ES-I3 (cell line): Measurements from ENCODE around the gene C11orf24.
A peak's percentile ranks its signal among the peaks of the same experiment; 100 is the strongest.
"Not testable (repeated sequence)": the region's sequence is repeated elsewhere in the genome, so short reads cannot be mapped to it uniquely, and the experiment has no call there.

Experiments used
- H3K36me3 ChIP-seq: 2 replicates; pipeline ENCODE4 v1.6.1; 2013; ENCODE audit warnings: mild to moderate bottlenecking, low read length, control low read depth, moderate library complexity; ENCODE audit not compliant: insufficient read depth
- H3K4me1 ChIP-seq: 2 replicates; pipeline ENCODE4 v1.6.1; 2013; ENCODE audit warnings: mild to moderate bottlenecking, control low read depth, low read length; ENCODE audit not compliant: insufficient read depth
- H3K9ac ChIP-seq: 2 replicates; pipeline ENCODE4 v1.6.1; 2013; ENCODE audit warnings: low read depth, mild to moderate bottlenecking, low read length, moderate library complexity
- H3K9me3 ChIP-seq: 2 replicates; pipeline ENCODE4 v1.6.1; 2013; ENCODE audit warnings: mild to moderate bottlenecking, low read length, moderate library complexity; ENCODE audit not compliant: control insufficient read depth, insufficient read depth

The C11orf24 gene

GRCh38 chr11:68293708-68294107 is 21.9 kb upstream of the C11orf24 start:
- H3K4me1 ChIP-seq = no peaks in the 10 kb centered on the region
- H3K9ac ChIP-seq = no peak overlapping the region
- peaks cover 9% of the 10 kb centered on the region; the same call in 1 of the 2 replicates for H3K9me3 ChIP-seq
- no peaks in the 10 kb centered on the region for H3K36me3 ChIP-seq

- Histone ChIP-seq H3K36me3 (no peaks in the 10 kb centered on the region), H3K9ac (no peak overlapping the region), H3K9me3 (peaks cover 10% of the 10 kb centered on the region; the same call in 1 of the 2 replicates), H3K4me1 (no peaks in the 10 kb centered on the region)
Measured at GRCh38 chr11:68289456-68289855, 17.7 kb upstream of the C11orf24 start.

GRCh38 chr11:68287419-68287818 is 15.6 kb upstream of the C11orf24 start:
- no peak overlapping the region for H3K9ac ChIP-seq
- H3K36me3 ChIP-seq = no peaks in the 10 kb centered on the region
- no peaks in the 10 kb centered on the region for H3K4me1 ChIP-seq
- H3K9me3 ChIP-seq = peaks cover 10% of the 10 kb centered on the region

GRCh38 chr11:68284588-68284987 is 12.8 kb upstream of the C11orf24 start:
- H3K9me3 ChIP-seq, H3K4me1 ChIP-seq: not testable (repeated sequence)

GRCh38 chr11:68282861-68283230 is 11.1 kb upstream of the C11orf24 start:
- no peaks in the 10 kb centered on the region for H3K36me3 ChIP-seq
- no peaks in the 10 kb centered on the region; the same call in none of the 2 replicates for H3K9me3 ChIP-seq
- H3K4me1 ChIP-seq = peaks cover 9% of the 10 kb centered on the region
- no peak overlapping the region for H3K9ac ChIP-seq

More at GRCh38 chr11:68284588-68284987, 12.8 kb upstream of the C11orf24 start:
- H3K9ac ChIP-seq, H3K36me3 ChIP-seq: not testable (repeated sequence)

- Histone ChIP-seq H3K9me3 (no peaks in the 10 kb centered on the region; the same call in none of the 2 replicates), H3K4me1 (peaks cover 9% of the 10 kb centered on the region), H3K36me3 (no peaks in the 10 kb centered on the region), H3K9ac (no peak overlapping the region)
Measured at GRCh38 chr11:68282141-68282860, 10.5 kb upstream of the C11orf24 start.

- H3K9ac ChIP-seq = no peak overlapping the region
- H3K9me3 ChIP-seq = no peaks in the 10 kb centered on the region; the same call in none of the 2 replicates
- no peaks in the 10 kb centered on the region for H3K36me3 ChIP-seq
- peaks cover 9% of the 10 kb centered on the region for H3K4me1 ChIP-seq
Measured at GRCh38 chr11:68279676-68280075, 7.9 kb upstream of the C11orf24 start.

GRCh38 chr11:68276861-68277260 is 5.1 kb upstream of the C11orf24 start:
- Histone ChIP-seq H3K9me3 (no peaks in the 10 kb centered on the region; the same call in 1 of the 2 replicates), H3K4me1 (peaks cover 4% of the 10 kb centered on the region; the same call in 1 of the 2 replicates), H3K9ac (no peak overlapping the region), H3K36me3 (no peaks in the 10 kb centered on the region)

- H3K9ac ChIP-seq = no peak overlapping the region
- peaks cover 4% of the 10 kb centered on the region; the same call in 1 of the 2 replicates for H3K4me1 ChIP-seq
- no peaks in the 10 kb centered on the region; the same call in 1 of the 2 replicates for H3K9me3 ChIP-seq
- no peaks in the 10 kb centered on the region for H3K36me3 ChIP-seq
Measured at GRCh38 chr11:68275721-68276507, 4.1 kb upstream of the C11orf24 start.

- peaks cover 4% of the 10 kb centered on the region; the same call in 1 of the 2 replicates for H3K4me1 ChIP-seq
- H3K9me3 ChIP-seq = no peaks in the 10 kb centered on the region; the same call in 1 of the 2 replicates
- H3K36me3 ChIP-seq = no peaks in the 10 kb centered on the region
- no peak overlapping the region for H3K9ac ChIP-seq
Measured at GRCh38 chr11:68274306-68274705, 2.5 kb upstream of the C11orf24 start.

GRCh38 chr11:68273026-68273738 is 1.4 kb upstream of the C11orf24 start:
- Histone ChIP-seq H3K36me3 (no peaks in the 10 kb centered on the region), H3K9ac (no peak overlapping the region; the same call in 1 of the 2 replicates), H3K4me1 (peaks cover 4% of the 10 kb centered on the region; the same call in 1 of the 2 replicates), H3K9me3 (no peaks in the 10 kb centered on the region; the same call in 1 of the 2 replicates)

- Histone ChIP-seq H3K9ac (peak overlapping the region; percentile 86), H3K4me1 (peaks cover 4% of the 10 kb centered on the region; the same call in 1 of the 2 replicates), H3K36me3 (no peaks in the 10 kb centered on the region; the same call in none of the 2 replicates), H3K9me3 (no peaks in the 10 kb centered on the region)
Measured at GRCh38 chr11:68271023-68271780, 571 bp downstream of the C11orf24 start.

- H3K9me3 ChIP-seq = no peaks in the 10 kb centered on the region
- peaks cover under 1% of the 10 kb centered on the region for H3K36me3 ChIP-seq
- peaks cover 4% of the 10 kb centered on the region; the same call in 1 of the 2 replicates for H3K4me1 ChIP-seq
- peak overlapping the region; percentile 86; the same call in 1 of the 2 replicates for H3K9ac ChIP-seq
Measured at GRCh38 chr11:68270196-68271022, 1.4 kb downstream of the C11orf24 start.
